Mesodermal cell (in vitro differentiated cells): ENCODE measurements around the gene NFRKB.

ENCODE experiments used
- H3K27ac ChIP-seq: 2 replicates; pipeline ENCODE4 v1.7.0; 2013; ENCODE audit warnings: mild to moderate bottlenecking, low read depth, low read length, moderate library complexity; ENCODE audit not compliant: severe bottlenecking
- H3K36me3 ChIP-seq: 2 replicates; pipeline ENCODE4 v1.7.1; 2013; ENCODE audit warnings: mild to moderate bottlenecking, low read length, moderate library complexity; ENCODE audit not compliant: control insufficient read depth, insufficient read depth
- H3K4me1 ChIP-seq: one replicate; pipeline ENCODE4 v1.7.1; 2013; ENCODE audit warnings: mild to moderate bottlenecking, low read length; ENCODE audit not compliant: insufficient read depth, control insufficient read depth, poor library complexity, severe bottlenecking
- H3K4me3 ChIP-seq: 2 replicates; pipeline ENCODE4 v1.7.0; 2013; ENCODE audit warnings: low read length, control low read depth, mild to moderate bottlenecking; ENCODE audit not compliant: insufficient read depth, poor library complexity, severe bottlenecking; ENCODE audit errors: extremely low read depth
- H3K9me3 ChIP-seq: 2 replicates; pipeline ENCODE4 v1.7.1; 2013; ENCODE audit warnings: mild to moderate bottlenecking, low read length, moderate library complexity; ENCODE audit not compliant: control insufficient read depth
- WGBS, 2 experiments: methylation state at CpG; one replicate each; pipeline ENCODE4 v1.1.5; 2013; ENCODE audit warnings: missing lambda C conversion rate in 2 of 2; ENCODE audit not compliant: insufficient coverage in 2 of 2; 5-methylcytosine and 5-hydroxymethylcytosine counted together

The NFRKB gene

DNA sequence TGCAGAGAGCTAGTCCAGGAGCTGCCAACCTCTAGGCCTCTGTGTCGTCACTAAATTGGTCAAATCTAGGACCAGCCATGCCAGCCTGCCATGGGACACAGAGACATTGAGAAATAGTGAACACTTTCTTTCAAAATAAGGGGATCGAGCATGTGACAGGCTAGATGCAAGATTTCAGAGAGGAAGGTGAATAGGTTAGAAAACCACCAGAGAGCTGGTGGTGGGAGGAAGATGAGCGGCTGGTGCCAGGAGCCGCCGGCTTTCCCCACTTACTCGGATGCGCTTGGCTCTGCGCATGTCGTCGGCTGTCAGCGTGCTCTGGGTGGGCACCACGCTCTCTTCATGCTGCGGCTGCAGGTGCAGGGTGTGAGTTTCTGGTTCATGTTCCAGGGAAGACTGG lies 35.4 kb upstream of the NFRKB start:
- Histone ChIP-seq H3K36me3 (peaks cover 54% of the 10 kb centered on the region), H3K4me3 (no peak overlapping the region), H3K4me1 (no peaks in the 10 kb centered on the region), H3K27ac (no peak overlapping the region), H3K9me3 (no peaks in the 10 kb centered on the region)
- WGBS, 2 experiments: 93 to 96% methylated on average over 13 of the region's 13 CpGs

DNA sequence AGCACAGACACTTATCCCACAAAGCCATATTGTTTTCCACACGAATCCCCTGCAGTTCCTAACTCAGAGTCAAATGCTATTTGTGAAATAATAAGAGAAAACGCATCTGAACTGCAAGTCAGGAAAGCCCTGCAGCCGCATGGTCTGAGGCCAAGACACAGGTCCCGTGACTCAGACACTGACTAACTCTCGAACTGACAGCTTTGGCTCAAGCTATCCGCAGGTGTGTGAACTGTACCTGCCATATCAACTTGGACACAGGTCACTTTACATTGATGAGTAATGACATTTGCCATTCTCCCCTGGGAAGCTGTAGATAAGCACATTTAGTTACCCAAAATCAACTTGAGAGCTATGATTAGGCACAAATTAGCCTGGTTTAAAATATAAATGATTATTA lies 34.9 kb upstream of the NFRKB start:
- H3K27ac ChIP-seq: no peak overlapping the region
- H3K36me3 ChIP-seq: peaks cover 54% of the 10 kb centered on the region
- 96 to 100% methylated on average over 4 to 5 of the region's 6 CpGs for WGBS, 2 experiments
- H3K9me3 ChIP-seq: no peaks in the 10 kb centered on the region
- H3K4me3 ChIP-seq: no peak overlapping the region
- H3K4me1 ChIP-seq: no peaks in the 10 kb centered on the region

DNA sequence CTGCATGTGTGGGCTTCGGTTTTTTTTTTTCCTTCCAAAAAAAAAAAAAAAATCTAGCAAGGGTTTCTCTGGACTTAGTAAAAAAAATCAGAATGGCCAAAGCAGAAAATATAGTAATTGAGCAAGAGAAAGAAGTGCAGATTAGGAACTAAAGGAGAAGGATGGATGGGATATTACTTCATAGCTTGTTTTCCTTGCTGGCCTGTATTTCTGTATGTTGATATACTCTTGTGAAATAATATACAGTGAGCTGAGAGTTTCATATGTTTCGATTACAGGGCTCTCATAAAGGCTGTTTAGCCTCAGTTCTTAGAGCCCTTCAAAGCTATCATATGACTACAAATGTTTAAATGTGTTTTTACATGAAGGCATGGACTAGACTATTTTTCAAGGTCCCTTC lies 34.3 kb upstream of the NFRKB start:
- WGBS, 2 experiments: 100% methylated on average over 2 of the region's 2 CpGs; no CpG with 5 or more reads in 1 of the 2 experiments

DNA sequence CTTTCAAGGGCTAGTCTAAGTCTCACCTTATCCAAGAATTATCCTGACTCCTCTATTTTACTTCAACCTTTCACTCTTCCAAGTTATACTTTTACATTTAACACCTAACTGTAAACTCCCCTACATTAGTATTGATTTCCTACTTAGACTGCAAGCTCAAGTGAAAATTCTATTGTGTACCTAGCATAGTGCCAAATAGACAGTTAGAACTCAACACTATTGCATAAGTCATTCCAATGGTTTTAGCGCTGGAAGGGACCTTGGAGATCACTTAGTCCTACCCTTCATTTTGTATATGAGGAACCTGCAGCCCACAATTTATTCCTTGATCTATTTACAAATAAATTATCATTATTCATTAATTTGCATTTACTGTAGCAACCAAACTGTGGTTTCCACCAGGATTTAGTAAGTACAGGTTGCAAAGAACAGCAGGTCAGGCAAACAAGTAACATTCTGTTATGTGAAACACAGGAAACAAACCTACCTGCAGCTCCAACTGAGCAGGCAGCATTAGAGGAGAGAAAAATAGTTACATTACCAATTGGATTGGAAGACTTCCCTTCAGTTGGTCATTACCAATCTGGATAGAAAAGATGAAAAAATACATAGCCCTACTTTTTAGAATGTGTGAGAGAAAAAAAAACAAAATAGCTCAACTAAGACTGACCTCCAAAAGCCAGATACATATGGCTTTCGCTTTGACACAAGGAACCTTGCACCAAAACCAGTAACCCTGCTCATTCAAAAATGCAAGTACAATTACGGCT lies 33.7 kb upstream of the NFRKB start:
- no peak overlapping the region for H3K4me3 ChIP-seq
- H3K27ac ChIP-seq: no peak overlapping the region
- peaks cover 50% of the 10 kb centered on the region for H3K36me3 ChIP-seq
- no peaks in the 10 kb centered on the region for H3K4me1 ChIP-seq
- no peaks in the 10 kb centered on the region for H3K9me3 ChIP-seq
- 94 to 100% methylated on average over 2 of the region's 3 CpGs for WGBS, 2 experiments

More for the DNA sequence above, 34.3 kb upstream of the NFRKB start:
- H3K27ac ChIP-seq: no peak overlapping the region
- no peaks in the 10 kb centered on the region for H3K4me1 ChIP-seq
- H3K4me3 ChIP-seq: no peak overlapping the region
- peaks cover 55% of the 10 kb centered on the region for H3K36me3 ChIP-seq
- no peaks in the 10 kb centered on the region for H3K9me3 ChIP-seq

DNA sequence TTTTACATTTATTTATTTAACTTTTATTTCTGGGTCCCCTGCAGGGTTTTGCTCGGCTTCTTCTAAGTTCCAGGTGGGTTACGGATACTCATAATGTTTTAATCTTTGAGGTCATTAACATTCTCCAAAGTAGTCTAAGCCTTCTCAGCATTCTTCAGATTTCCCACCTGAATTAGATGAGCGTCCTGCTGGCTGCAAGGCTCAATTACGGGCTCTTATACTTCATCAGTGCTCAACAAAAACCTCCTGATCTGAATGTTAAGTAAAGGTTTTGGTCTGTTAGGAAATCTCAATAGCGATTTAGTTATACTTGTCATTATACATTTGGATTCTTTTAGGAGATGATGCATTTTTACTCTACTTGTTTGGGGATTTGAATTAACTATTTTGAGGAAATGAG lies 27.3 kb upstream of the NFRKB start:
- Histone ChIP-seq H3K9me3 (no peaks in the 10 kb centered on the region), H3K27ac (no peak overlapping the region), H3K4me3 (no peak overlapping the region), H3K4me1 (no peaks in the 10 kb centered on the region), H3K36me3 (peaks cover 40% of the 10 kb centered on the region)
- WGBS, 2 experiments: 92% methylated on average over 4 of the region's 5 CpGs; no CpG with 5 or more reads in 1 of the 2 experiments

DNA sequence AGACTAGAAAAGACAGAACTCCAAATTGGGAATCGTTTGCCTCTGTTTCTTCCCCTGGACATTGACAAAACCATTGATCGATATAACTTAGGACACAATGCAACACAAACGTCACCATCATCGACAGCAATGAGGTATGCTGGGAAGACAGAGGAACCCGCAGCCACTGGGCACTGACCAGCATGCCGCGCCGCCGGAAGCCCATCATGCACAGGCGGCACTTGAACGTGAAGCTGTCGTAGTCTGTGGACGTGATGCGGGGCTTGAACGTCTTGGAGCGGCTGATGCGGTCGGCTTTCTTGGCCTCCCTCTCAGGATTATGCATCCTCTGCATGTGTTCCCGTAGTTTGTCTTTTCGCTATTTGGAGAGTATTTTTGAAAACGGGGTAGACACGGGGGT lies 23.0 kb upstream of the NFRKB start:
- Histone ChIP-seq H3K4me1 (no peaks in the 10 kb centered on the region), H3K4me3 (no peak overlapping the region), H3K27ac (no peak overlapping the region), H3K36me3 (peaks cover 68% of the 10 kb centered on the region), H3K9me3 (no peaks in the 10 kb centered on the region)
- WGBS, 2 experiments: 93 to 98% methylated on average over 18 of the region's 22 CpGs

DNA sequence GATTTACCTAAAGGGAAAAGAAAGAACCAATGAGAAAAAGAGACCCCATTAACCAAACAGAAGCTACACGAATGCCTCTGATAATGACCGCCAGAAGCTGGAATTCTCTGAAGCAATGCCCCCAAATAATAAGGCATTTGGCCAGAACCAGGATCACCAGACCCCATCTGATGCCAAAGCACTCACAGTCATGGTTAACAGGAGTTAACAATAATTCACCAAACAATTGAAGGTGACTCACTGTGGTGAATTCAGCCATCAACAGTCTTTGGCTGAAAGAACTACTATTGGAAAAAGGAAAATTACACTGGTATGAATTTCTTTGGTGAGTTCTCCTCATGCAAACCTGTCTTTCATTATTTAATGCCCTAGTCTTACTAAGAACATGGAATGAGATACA lies 21.9 kb upstream of the NFRKB start:
- Histone ChIP-seq H3K4me3 (no peak overlapping the region), H3K36me3 (peaks cover 58% of the 10 kb centered on the region), H3K4me1 (no peaks in the 10 kb centered on the region), H3K9me3 (no peaks in the 10 kb centered on the region), H3K27ac (no peak overlapping the region)
- 83% methylated on average over 1 of the region's 2 CpGs; no CpG with 5 or more reads in 1 of the 2 experiments for WGBS, 2 experiments

DNA sequence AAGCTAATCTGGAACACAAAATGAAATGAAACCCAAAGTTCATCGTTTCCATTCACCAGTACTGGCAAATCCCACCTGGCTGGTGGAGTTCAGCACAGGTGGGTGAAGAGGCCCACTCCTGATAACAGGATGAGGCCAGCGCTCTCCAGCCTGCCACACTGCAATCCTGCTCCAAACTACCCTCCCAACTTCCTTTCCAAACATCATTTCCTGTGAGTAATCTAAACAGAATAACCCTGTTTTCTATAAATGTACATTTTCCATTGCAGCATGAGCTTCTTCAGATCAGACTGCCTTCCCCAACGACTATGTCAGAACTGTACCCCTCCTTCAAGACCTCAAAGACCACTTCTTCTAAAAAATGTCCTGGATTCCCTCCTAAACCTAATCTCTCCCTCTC lies 15.9 kb upstream of the NFRKB start:
- no peak overlapping the region for H3K27ac ChIP-seq
- no peaks in the 10 kb centered on the region for H3K9me3 ChIP-seq
- peaks cover 8% of the 10 kb centered on the region for H3K4me1 ChIP-seq
- H3K36me3 ChIP-seq: peaks cover 50% of the 10 kb centered on the region
- 87 to 100% methylated on average over 2 of the region's 3 CpGs for WGBS, 2 experiments
- no peak overlapping the region for H3K4me3 ChIP-seq

DNA sequence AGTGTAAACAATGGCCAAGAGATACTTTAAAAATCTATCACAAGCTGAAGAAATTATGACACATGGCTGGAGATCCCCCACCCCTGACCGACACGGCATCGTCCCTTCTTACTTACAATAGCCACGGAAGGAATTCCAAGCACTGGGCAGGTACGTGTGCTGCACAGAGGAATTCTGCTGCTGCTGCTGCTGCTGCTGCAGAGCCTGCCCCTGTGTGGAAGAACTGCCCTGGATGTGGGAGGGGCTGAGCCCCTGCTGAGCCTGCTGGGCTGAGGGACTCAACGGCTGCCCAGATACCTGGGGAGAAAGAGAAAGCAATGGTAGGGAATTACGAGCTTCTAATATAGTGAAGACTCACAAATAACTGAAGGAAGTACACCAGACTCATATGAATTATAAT lies 15.0 kb upstream of the NFRKB start:
- no peaks in the 10 kb centered on the region for H3K9me3 ChIP-seq
- H3K36me3 ChIP-seq: peaks cover 47% of the 10 kb centered on the region
- no peak overlapping the region for H3K27ac ChIP-seq
- H3K4me1 ChIP-seq: peaks cover 8% of the 10 kb centered on the region
- H3K4me3 ChIP-seq: no peak overlapping the region
- WGBS, 2 experiments: 74 to 81% methylated on average over 5 to 6 of the region's 7 CpGs

DNA sequence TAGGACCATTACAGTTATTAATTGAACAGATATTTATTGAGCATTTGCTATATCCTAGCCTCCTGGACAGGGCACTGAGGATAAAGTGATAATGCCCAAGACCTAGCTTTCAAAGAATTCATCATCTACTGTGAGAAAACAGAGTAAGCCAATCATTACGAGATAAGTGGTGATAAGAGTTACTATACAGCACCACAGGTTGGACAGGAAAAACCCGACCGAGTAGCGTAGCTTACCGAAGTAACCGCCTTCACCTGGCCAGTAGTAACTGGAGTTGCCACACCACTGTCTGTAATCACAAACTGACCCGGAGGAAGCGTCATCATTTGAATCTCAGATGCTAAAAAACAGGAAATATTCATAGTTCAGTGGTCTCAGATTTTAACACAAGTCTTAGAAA lies 10.0 kb upstream of the NFRKB start:
- 96 to 98% methylated on average over 7 of the region's 8 CpGs for WGBS, 2 experiments
- H3K27ac ChIP-seq: no peak overlapping the region
- H3K4me3 ChIP-seq: no peak overlapping the region
- no peaks in the 10 kb centered on the region for H3K9me3 ChIP-seq
- H3K36me3 ChIP-seq: peaks cover 64% of the 10 kb centered on the region
- H3K4me1 ChIP-seq: no peaks in the 10 kb centered on the region

DNA sequence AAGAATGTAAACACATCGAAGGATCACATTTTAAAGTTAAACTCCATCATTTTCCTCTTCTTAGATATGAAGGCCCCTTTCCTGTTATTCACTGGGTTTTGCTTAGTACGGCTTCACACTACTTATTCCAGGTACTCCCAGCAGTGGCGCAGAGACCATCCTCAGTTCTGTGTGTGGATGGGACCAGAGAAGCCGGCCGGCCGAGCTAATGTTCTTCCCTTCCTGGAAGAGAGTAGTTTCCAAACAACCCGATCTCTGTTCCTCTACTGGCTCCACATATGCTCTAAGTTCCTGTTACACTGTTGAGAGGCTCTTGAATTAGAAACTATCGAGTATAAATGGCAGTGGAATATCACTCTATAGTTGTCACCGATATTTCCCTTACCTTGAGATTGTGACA lies 684 bp upstream of the NFRKB start:
- 86 to 87% methylated on average over 2 to 4 of the region's 9 CpGs for WGBS, 2 experiments
- H3K27ac ChIP-seq: peak overlapping the region; percentile 30
- no peaks in the 10 kb centered on the region for H3K9me3 ChIP-seq
- H3K36me3 ChIP-seq: peaks cover 45% of the 10 kb centered on the region
- peaks cover 9% of the 10 kb centered on the region for H3K4me1 ChIP-seq
- H3K4me3 ChIP-seq: peak overlapping the region; percentile 82
